ENCODE results near the gene CRISPLD2.

Gene CRISPLD2

DNA sequence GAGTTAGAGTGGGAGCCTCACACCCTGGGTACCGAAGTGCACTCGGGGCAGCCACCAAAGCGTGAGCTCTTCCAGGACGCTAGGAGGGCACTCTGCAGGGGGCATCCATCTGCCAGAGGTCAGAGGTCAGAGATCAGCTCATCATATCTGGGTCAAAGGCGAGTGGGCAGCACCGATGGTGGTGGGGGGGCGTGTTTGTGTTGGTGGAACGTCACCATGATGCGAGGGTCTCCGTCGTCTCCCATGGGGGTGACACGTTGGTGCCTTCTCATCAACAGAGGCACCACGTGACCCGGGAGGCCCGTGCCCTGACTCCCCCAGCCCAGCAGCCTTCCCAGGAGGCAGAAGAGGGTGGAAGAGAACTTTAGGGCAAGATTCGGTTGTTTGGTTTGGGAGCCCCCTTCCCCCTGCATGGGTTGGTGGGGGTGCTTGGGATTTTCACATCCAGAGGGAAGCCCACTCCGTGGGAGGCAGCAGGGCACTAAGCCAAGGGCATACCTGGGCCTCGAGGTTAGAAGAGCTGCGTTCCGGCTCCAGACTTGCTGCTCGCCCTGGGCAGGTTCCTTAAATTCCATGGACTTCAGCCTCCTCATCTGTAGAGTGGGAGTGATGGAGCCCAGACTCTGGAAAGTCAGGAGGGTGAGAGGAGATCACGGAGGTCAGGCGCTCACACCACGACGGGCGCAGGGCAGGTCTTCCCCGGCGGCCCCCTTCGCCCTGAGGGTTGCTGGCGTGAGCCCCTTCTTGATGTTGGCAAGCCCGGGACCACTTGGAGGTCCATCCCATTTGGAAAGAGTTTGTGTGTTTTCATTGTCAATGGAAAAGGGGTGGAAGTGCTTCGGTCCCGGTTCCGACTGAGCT lies 14.0 kb downstream of the CRISPLD2 start:
- TF ChIP-seq, protein P1, sequence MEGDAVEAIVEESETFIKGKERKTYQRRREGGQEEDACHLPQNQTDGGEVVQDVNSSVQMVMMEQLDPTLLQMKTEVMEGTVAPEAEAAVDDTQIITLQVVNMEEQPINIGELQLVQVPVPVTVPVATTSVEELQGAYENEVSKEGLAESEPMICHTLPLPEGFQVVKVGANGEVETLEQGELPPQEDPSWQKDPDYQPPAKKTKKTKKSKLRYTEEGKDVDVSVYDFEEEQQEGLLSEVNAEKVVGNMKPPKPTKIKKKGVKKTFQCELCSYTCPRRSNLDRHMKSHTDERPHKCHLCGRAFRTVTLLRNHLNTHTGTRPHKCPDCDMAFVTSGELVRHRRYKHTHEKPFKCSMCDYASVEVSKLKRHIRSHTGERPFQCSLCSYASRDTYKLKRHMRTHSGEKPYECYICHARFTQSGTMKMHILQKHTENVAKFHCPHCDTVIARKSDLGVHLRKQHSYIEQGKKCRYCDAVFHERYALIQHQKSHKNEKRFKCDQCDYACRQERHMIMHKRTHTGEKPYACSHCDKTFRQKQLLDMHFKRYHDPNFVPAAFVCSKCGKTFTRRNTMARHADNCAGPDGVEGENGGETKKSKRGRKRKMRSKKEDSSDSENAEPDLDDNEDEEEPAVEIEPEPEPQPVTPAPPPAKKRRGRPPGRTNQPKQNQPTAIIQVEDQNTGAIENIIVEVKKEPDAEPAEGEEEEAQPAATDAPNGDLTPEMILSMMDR (IDR thresholded peaks at IDR 0.05; ENCODE audit: control extremely low read depth, extremely low read depth, low read depth, missing control alignments): no peak
- POLR2A ChIA-PET: no interaction called here
- CTCF ChIA-PET: no interaction called here
- DNase-seq (ENCODE audit: extremely low spot score): no peak

DNA sequence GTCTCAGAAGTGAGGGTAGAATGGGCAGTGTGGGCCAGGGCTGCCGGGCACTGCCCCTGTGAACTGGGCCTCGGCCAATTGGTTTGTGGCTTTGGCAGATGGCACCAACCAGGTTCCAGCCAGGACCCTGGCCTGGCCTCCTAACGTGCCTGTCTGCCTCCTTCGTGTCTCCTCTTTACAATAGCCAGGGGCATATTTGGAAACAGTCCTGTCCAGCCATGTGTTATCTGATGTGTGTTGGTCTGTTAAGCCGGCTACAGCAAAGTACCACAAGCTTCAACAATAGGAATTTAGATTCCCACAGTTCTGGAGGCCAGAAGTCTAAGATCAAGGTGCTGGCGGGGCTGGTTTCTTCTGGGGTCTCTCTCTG lies 14.6 kb downstream of the CRISPLD2 start:
- ChIA-PET CTCF (no interaction called here), POLR2A (no interaction called here)
- DNase-seq (ENCODE audit: extremely low spot score): no peak
- TF ChIP-seq, protein P1 (IDR thresholded peaks at IDR 0.05; ENCODE audit: control extremely low read depth, extremely low read depth, low read depth, missing control alignments): no peak

DNA sequence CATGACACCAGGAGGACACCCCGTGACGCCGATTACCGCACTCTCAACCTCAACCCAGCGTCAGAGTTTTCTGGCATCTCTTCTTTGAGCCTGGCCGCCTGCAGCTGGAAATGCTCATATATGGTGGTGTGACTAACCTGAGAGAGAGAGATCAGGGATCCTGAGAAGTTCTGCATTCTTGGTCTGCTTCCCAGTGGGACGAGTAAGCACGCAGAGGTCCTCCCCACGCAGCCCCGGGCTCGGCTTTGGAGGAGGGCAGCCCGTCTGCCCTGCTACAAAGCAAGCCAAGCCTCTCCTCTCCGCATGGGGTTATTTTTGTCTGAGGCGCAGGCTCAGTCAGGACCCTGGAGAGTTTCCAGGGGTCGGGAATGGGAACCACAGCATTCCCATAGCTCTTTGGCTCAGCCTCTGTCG lies 16.5 kb downstream of the CRISPLD2 start:
- TF ChIP-seq, protein P1 (IDR thresholded peaks at IDR 0.05; ENCODE audit: control extremely low read depth, extremely low read depth, low read depth, missing control alignments): no peak
- ChIA-PET POLR2A (no interaction called here), CTCF (interaction anchor here (1.1 to 1.5 kb wide), 2 partner anchors 8 to 45 kb away, joined by 3 read pairs; no protein-coding TSS in a partner anchor)
- DNase-seq (ENCODE audit: extremely low spot score): no peak

DNA sequence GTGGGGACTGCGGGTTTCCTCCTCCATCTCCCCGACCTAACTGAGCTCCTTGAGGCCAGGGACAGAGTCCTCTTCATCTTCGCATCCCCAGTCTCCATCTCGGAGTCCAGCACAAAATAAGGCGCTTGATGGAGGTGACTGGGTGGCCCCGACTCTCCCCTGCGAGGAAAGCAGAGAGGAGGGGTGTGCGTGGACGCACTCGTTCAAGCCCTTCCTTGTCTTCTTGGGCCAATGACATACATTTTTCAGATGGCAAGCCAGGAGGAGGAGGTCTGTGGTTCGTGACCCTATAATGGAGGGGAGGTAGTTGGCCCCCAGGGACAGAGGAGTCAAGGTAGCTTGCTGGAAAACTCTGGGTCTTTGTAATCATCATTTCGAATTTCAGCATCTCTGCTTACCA lies 17.2 kb downstream of the CRISPLD2 start:
- POLR2A ChIA-PET: no interaction called here

DNA sequence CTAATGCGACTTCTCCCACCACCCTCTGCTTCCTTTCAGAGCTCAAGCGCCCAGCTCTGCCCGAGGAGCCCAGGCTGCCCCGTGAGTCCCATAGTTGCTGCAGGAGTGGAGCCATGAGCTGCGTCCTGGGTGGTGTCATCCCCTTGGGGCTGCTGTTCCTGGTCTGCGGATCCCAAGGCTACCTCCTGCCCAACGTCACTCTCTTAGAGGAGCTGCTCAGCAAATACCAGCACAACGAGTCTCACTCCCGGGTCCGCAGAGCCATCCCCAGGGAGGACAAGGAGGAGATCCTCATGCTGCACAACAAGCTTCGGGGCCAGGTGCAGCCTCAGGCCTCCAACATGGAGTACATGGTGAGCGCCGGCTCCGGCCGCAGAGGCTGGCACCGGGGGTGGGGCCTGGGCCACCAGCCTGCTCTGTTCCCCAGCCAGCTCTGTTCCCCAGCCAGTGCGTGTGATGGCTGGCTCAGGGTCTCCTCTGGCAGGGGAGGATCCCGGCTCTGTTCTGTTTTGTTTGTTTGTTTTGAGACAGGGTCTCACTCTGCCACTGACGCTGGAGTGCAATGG lies 18.7 kb downstream of the CRISPLD2 start:
- ChIA-PET POLR2A (interaction anchor here (0.6 kb wide), 1 partner anchor 1918 kb away, joined by 4 read pairs; no protein-coding TSS in a partner anchor), CTCF (interaction anchor here (1.8 kb wide), 1 partner anchor 18 kb away, joined by 5 read pairs; the partner anchor contains the start of gene CRISPLD2)
- TF ChIP-seq, protein P1 (IDR thresholded peaks at IDR 0.05; ENCODE audit: control extremely low read depth, extremely low read depth, low read depth, missing control alignments): no peak
- DNase-seq (ENCODE audit: extremely low spot score): no peak

More for the DNA sequence above, 17.2 kb downstream of the CRISPLD2 start:
- CTCF ChIA-PET: interaction anchor here (1.1 to 1.5 kb wide), 2 partner anchors 9 to 44 kb away, joined by 3 read pairs; no protein-coding TSS in a partner anchor
- DNase-seq (ENCODE audit: extremely low spot score): no peak
- TF ChIP-seq, protein P1 (IDR thresholded peaks at IDR 0.05; ENCODE audit: control extremely low read depth, extremely low read depth, low read depth, missing control alignments): no peak

DNA sequence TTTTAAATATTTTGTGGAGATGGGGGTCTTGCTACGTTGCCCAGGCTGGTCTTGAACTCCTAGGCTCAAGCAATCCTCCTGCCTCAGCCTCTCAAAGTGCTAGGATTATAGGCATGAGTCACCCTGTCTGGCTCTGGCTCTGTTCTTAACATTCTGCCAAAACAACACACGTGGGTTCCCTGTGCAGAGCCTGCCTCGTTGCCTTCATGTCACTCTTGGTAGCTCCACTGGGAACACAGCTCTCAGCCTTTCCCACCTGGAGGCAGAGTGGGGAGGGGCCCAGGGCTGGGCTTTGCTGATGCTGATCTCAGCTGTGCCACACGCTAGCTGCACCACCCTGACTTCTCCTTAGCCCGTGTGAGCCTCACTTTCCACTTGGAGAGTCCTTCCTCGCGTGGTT lies 19.3 kb downstream of the CRISPLD2 start:
- POLR2A ChIA-PET: interaction anchor here (0.6 kb wide), 1 partner anchor 1917 kb away, joined by 4 read pairs; no protein-coding TSS in a partner anchor
- no peak for DNase-seq (ENCODE audit: extremely low spot score)
- TF ChIP-seq, protein P1 (IDR thresholded peaks at IDR 0.05; ENCODE audit: control extremely low read depth, extremely low read depth, low read depth, missing control alignments): no peak
- CTCF ChIA-PET: interaction anchor here (1.8 kb wide), 1 partner anchor 19 kb away, joined by 5 read pairs; the partner anchor contains the start of gene CRISPLD2

Measured in GM10248 (cell line).